Measurements from ENCODE around the gene TOLLIP. TPM values are rescaled to one million over a fixed set of nuclear protein-coding genes. Genes with fewer than 3 reads are reported as not detected.
A peak's percentile ranks its signal among the peaks of the same experiment; 100 is the strongest.

Gene TOLLIP
- total and polyA plus RNA-seq, 2 experiments from 2014 or later, result 39.0 to 58.7 TPM

DNA sequence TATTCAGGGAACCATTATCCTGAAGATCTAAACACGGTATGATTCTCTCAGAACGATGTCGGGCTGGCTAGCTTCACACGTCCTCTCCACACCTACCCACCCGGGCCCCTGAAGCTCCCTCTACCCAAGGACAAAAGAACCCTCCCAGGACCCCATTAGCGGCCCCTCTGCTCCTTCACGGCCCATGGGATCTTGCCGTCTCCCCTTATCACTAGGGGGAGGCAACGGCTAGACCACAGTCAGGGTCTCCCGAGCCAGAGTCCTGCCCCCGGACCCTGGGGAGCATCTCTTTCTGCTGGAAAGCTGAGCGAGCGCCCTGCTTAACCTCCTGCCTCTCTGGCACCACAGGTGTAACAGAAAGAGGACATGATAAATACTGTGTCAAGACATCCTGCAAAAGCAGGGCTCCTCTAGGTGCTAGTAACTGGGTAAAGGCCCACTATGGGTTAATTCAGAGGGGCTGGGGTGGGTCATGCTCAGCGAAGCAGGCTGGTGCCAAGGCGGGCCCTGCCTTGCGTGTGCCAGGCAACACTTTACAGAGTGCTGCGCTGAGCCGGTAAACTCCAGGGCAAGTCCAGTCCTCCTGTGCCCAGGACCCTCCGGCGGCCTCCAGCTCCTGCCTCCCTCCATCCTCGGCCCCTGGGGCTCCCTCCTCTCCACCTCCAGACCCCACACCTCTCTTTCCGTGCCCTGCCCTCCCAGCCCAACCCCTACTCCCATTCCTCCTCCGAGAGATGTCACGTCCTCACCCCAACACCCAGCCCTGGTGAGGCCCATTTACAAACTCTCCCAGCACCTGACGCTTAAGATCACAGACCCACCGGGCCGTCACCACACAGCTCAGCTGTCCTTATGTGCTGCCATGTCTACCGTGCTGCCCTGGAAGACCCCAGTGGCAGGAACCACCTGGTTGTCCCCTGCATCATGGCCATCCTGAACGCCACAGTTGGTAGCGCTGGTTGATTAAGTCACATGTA, 3.0 kb downstream of the TOLLIP start:
- TF ChIP-seq, protein P1, sequence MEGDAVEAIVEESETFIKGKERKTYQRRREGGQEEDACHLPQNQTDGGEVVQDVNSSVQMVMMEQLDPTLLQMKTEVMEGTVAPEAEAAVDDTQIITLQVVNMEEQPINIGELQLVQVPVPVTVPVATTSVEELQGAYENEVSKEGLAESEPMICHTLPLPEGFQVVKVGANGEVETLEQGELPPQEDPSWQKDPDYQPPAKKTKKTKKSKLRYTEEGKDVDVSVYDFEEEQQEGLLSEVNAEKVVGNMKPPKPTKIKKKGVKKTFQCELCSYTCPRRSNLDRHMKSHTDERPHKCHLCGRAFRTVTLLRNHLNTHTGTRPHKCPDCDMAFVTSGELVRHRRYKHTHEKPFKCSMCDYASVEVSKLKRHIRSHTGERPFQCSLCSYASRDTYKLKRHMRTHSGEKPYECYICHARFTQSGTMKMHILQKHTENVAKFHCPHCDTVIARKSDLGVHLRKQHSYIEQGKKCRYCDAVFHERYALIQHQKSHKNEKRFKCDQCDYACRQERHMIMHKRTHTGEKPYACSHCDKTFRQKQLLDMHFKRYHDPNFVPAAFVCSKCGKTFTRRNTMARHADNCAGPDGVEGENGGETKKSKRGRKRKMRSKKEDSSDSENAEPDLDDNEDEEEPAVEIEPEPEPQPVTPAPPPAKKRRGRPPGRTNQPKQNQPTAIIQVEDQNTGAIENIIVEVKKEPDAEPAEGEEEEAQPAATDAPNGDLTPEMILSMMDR (IDR thresholded peaks at IDR 0.05; ENCODE audit: low read depth, low read length), result no peak
- Histone ChIP-seq H3K27me3 (no peaks in the 10 kb centered on the region), H3K9me3 (ENCODE audit: low read depth) (no peaks in the 10 kb centered on the region), H3K36me3 (no peaks in the 10 kb centered on the region), H3K4me3 (no peak overlapping the region), H3K27ac (no peak overlapping the region), H3K4me1 (ENCODE audit: low read depth) (peaks cover 16% of the 10 kb centered on the region)
- DNase-seq (ENCODE audit: low read depth in 1 of 2, low spot score in 1 of 2), result no peak

DNA sequence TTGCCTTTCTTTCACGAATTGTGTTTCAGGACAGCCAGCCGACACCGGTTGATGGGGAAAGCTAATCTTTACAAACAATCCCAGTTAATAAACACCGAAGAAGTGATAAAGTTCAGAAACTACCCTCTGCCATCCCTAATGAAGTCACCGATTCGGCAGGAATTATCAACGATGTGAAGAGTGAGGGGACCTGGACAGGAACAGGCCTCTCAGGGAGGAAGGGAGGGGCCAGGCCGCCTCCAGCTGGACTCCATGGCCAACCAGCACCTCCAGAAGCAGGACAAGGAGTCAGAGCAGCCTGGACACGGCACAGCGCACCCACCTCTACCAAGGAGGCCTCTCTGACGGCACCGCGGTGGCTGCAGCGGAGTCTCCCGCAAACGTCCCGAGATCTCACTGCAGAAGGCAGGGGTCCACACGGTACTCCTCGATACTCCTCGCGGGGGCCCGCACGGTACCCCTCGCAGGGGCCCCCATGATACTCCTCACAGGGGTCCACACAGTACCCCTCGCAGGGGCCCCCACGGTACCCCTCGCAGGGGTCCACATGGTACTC, 3.9 kb downstream of the TOLLIP start:
- Histone ChIP-seq H3K4me1 (ENCODE audit: low read depth) (peaks cover 16% of the 10 kb centered on the region), H3K27me3 (no peaks in the 10 kb centered on the region)
- no peak for DNase-seq (ENCODE audit: low read depth in 1 of 2, low spot score in 1 of 2)

DNA sequence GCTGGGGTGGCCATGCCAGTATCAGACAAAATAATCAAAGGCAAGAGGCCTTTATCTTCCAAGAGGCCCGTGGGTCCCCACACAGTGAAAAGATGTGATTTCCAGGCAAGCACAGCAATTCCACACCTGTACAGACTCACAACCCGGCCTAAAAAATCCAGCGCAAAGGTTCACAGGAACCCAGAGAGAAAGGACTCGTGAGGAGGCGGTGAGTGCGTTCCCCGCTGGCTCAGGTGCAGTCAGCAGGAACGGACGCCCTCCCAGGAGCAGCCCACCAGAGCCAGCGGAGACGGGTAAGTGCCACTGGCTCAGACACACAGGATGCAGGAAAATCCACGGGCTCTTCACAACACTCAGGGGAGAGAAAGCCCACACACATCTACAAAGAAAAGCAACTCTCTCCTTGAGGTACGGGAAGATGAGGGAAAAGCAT, 4.4 kb downstream of the TOLLIP start:
- Histone ChIP-seq H3K9me3 (ENCODE audit: low read depth) (no peaks in the 10 kb centered on the region), H3K27me3 (no peaks in the 10 kb centered on the region), H3K27ac (peak overlapping the region; percentile 54), H3K4me3 (no peak overlapping the region), H3K4me1 (ENCODE audit: low read depth) (peaks cover 15% of the 10 kb centered on the region), H3K36me3 (no peaks in the 10 kb centered on the region)
- no peak for DNase-seq (ENCODE audit: low read depth in 1 of 2, low spot score in 1 of 2)
- TF ChIP-seq, protein P1 (IDR thresholded peaks at IDR 0.05; ENCODE audit: low read depth, low read length), result no peak

More for the DNA sequence above, 3.9 kb downstream of the TOLLIP start:
- no peaks in the 10 kb centered on the region for H3K9me3 ChIP-seq (ENCODE audit: low read depth)
- no peak overlapping the region for H3K27ac ChIP-seq
- TF ChIP-seq, protein P1 (IDR thresholded peaks at IDR 0.05; ENCODE audit: low read depth, low read length), result no peak
- no peak overlapping the region for H3K4me3 ChIP-seq
- H3K36me3 ChIP-seq, result no peaks in the 10 kb centered on the region

DNA sequence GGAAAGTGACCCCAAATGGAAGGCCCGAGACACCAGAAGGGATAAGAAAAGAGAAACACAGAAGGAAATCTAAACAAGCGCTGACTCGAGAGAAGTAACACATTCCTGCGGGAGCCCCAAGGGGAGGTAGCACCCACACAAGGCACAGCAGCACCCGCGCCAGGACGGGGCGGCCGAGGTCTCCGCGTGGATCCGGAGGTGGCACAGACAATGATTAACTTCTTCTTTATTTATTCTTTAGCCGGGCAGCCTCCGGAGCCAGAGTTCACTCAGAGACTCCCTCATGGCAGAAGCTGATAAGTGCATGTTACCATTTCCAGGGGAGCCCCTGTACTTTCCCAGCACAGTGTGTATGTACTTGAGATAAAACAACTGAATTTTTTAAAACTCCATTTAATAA, 5.1 kb downstream of the TOLLIP start:
- TF ChIP-seq, protein P1 (IDR thresholded peaks at IDR 0.05; ENCODE audit: low read depth, low read length), result no peak
- H3K27me3 ChIP-seq, result no peaks in the 10 kb centered on the region
- peaks cover 13% of the 10 kb centered on the region for H3K4me1 ChIP-seq (ENCODE audit: low read depth)
- no peaks in the 10 kb centered on the region for H3K36me3 ChIP-seq
- no peak overlapping the region for H3K4me3 ChIP-seq
- H3K27ac ChIP-seq, result peak overlapping the region; percentile 13
- DNase-seq (ENCODE audit: low read depth in 1 of 2, low spot score in 1 of 2), result peak in 1 of 2 donors; percentile 9
- H3K9me3 ChIP-seq (ENCODE audit: low read depth), result no peaks in the 10 kb centered on the region

DNA sequence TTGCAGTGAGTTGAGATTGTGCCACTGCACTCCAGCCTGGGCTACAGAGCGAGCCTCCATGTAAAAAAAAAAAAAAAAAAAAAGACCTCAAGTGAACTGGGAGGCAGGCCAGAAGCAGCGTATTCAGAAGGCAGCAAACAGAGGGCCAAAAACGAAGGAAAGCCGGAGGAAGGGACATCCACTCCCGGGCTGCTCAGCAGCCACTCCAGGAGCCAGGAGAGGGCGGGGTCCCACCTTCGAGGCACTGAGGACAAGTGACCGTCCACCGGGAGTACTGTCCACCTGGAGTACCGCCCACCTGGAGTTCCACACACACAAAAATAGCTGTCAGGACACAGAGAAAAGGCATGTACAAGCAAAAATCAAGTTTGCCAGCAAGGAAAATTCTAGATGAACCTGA, 5.5 kb downstream of the TOLLIP start:
- DNase-seq (ENCODE audit: low read depth in 1 of 2, low spot score in 1 of 2), result peak in 1 of 2 donors; percentile 17
- no peak overlapping the region for H3K4me3 ChIP-seq
- H3K4me1 ChIP-seq (ENCODE audit: low read depth), result peaks cover 17% of the 10 kb centered on the region
- H3K9me3 ChIP-seq (ENCODE audit: low read depth), result no peaks in the 10 kb centered on the region
- TF ChIP-seq, protein P1 (IDR thresholded peaks at IDR 0.05; ENCODE audit: low read depth, low read length), result no peak
- peak overlapping the region; percentile 13 for H3K27ac ChIP-seq
- no peaks in the 10 kb centered on the region for H3K27me3 ChIP-seq
- no peaks in the 10 kb centered on the region for H3K36me3 ChIP-seq
